ENCODE data around the gene CHMP5.
"Not testable (repeated sequence)": the region's sequence is repeated elsewhere in the genome, so short reads cannot be mapped to it uniquely, and the experiment has no call there.

Gene CHMP5

GRCh38 chr9:33277484-33277883 is 12.6 kb downstream of the CHMP5 start:
- no peak for DNase-seq (ENCODE audit: low spot score)

- DNase-seq (ENCODE audit: low spot score) = no peak
Measured at GRCh38 chr9:33285502-33285901, 20.7 kb downstream of the CHMP5 start.

DNA sequence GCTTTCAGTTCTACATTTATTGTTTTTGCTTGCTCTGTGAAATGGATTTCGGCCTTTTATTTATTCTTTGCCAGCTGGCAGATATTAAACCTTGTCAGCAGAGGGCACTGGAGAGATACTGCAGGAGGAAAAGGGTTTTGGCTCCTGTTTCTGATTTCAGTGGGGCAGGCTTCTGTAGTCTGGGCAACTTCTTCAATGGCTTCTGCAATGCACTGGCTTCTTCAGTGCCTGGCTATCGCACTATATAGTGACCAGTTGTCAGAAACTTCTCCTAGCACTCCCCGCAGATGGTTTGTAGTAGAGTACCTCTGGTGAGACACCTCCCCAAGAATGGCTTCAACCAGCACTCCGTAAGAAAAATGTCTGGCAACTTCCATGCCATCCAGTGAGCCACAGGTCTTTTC is 22.2 kb downstream of the CHMP5 start:
- DNase-seq (ENCODE audit: low spot score) = peak; percentile 76

DNA sequence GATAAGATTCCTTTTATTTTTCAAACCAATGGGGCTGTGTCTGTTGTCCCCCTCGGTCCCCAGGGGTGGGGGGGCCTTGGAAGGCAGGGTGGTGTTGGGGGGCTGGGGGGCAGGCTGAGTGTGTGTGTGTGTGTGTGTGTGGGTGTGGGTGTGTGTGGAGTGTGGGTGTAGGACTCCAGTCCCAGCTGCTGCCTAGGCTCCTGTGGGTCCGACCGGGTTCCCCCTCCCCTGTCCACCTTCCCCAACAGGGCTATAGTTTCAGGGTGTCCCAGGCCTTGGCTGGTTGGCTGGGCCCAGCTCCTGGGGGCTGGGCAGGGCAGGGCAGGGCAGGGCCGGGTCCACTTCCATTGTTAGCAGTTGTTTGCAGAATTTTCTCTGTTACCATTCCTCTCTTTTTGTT is 23.4 kb downstream of the CHMP5 start:
- DNase-seq (ENCODE audit: low spot score) = no peak

DNA sequence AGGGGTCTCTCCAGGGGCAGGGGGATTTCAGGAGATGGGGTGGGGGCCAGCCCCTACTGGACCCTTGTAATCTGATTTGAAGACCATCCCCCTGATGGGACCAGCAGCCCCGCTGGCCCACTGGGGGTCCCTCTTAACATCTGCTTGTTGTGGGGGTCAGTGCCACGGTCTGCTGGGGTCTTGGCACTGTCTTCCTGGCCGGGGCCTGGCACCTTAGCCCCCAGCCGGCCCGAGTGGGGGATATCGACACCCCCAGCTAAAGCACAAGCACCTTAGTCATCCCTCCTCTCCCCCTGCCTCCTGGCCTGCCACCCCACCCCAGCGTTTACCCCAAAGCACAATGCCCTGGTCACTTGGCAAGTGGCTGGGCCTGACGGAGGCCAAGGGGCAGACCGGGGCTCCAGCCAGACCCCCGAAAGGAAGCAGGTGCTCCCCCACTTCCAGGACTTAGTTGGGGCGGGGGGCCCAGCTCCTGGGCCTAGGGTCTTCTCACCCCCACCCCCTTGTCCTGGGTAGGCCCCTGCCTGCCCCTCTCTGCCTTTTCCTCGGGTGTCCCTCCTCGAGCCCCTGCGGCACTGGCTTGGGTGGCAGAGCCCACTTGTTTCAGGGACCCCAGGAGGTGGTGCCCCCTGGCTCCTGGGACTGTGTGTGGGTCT is 24.1 kb downstream of the CHMP5 start:
- DNase-seq (ENCODE audit: low spot score) = no peak

DNA sequence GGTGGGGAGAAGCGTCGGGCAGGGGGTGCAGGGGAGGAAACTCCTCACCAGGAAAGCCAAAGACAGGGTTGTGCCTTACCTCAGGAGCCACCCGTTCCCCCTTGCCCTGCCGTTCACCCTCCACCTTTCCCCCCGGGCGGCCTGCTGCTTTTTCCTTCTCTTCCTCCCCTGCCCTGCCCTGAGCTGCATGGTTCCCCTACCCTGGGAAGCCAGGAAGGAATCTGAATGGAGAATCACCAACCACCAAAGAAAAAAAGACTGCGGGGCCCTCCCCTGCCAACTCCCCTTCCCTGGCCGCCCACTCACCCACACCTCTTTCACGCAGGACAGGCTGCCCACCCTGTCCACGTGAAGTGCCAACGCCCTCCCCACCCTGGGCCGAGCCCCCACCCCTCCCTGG is 24.6 kb downstream of the CHMP5 start:
- DNase-seq (ENCODE audit: low spot score) = peak; percentile 7

GRCh38 chr9:33289936-33290246 is 25.0 kb downstream of the CHMP5 start:
- DNase-seq (ENCODE audit: low spot score) = no peak

DNA sequence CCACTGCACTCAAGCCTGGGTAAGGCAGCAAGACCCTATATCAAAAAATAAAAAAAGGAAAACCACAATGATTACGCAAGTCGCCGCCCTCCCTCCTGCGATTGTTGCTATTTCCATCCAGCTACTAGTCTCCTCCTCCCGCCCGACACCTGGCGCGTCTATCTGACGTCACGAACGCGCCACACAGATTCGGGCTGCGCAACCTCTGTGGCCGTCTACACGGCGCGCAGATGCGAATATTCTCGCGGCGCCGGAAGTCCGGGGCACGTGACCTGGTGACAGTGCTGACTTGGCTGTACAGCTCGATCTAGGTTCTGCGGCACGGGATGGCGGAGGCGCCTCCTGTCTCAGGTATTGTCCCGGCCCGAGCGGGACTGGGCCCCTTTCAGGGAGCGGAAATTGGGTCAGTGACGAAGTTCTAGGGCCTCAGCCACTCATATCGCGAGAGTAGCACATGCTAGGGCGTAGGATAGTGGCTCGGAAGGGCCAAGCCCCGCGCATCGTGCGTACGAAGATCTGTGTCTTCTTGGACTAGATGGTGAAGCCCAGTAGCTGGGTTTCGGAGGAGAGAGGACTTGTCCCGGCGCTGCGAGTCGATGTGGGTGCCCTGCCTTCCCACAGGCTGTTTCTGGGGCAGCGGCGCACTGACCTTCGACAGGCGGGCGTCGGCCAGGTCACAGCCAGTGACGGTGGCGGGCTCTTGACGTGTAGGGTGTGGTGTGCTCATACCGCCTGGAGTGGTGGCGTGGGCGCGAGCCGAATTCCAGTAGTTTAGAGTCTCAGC is 25.6 kb downstream of the CHMP5 start, which contains the start of gene NFX1:
TSS of gene NFX1 (plus strand) at position 270 of the 784 bp plus-strand sequence. CDS start at position 327, 57 bp downstream.
- peak; percentile 98 for DNase-seq (ENCODE audit: low spot score)

GRCh38 chr9:33291031-33291397 is 26.2 kb downstream of the CHMP5 start:
- DNase-seq (ENCODE audit: low spot score) = no peak

- DNase-seq (ENCODE audit: low spot score) = no peak
Measured at GRCh38 chr9:33291901-33292300, 27.1 kb downstream of the CHMP5 start.

GRCh38 chr9:33293782-33294181 is 28.9 kb downstream of the CHMP5 start:
- no peak for DNase-seq (ENCODE audit: low spot score)

GRCh38 chr9:33294670-33295432 is 30.0 kb downstream of the CHMP5 start:
- no peak for DNase-seq (ENCODE audit: low spot score)

DNA sequence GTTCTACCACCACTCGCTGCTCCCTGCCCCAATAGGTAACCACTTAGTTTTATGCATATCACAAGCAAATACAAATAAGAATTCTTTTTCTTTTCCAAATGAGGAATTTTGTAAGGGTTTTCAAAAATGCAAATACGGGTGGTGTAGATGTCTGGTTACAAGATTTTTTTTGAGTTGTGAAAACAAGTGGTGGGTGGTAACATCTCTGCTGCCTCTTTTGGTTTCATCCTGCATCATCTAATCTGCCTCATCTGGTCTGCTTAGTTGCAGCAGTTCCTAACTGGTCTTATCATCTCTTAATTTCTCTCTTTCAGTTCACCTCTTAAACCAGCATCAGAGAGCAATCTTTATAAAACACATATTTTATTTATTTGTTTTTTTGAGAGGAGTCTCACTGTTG is 30.7 kb downstream of the CHMP5 start:
- no peak for DNase-seq (ENCODE audit: low spot score)

- DNase-seq (ENCODE audit: low spot score) = peak; percentile 6
Measured at GRCh38 chr9:33297432-33297831, 32.6 kb downstream of the CHMP5 start.

GRCh38 chr9:33300546-33300945 is 35.7 kb downstream of the CHMP5 start:
- DNase-seq (ENCODE audit: low spot score) = no peak

- no peak for DNase-seq (ENCODE audit: low spot score)
Measured at GRCh38 chr9:33304362-33304761, 39.5 kb downstream of the CHMP5 start.

DNA sequence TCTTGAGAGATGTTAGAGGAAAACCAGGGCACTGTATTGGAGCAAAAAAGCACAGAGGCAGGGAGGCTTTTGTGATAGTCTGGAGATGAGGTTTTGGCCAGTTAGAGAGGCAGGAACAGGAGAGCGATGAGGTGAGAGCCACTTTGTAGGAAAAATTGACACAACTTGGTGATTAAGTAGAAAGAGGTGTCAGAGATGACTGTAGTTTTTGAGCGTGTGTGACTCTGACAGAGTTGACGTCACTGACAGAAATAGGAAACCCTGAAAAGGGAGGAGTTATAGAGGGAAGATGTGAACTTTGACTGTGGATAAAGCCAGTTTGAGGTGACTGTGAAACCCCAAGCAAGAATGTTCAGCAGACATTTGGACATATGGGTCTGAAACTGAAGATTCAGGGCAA is 41.2 kb downstream of the CHMP5 start:
- DNase-seq (ENCODE audit: low spot score) = no peak

DNA sequence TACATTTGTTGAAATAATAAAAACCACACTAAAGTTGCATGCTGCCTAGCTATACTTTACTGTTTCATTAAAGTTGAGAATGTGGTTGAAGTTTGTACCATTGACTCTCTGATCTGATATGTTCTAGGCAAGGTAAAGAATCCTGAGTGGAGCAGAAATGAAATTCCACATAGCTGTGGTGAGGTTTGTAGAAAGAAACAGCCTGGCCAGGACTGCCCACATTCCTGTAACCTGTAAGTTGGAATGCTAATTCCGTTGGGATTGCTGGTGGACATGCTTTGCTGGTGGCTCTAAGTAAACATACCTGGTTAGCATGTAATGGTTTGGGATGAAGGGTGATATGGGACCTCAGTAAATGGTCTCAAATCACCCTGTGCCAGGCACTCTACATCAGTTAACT is 42.2 kb downstream of the CHMP5 start:
- no peak for DNase-seq (ENCODE audit: low spot score)

GRCh38 chr9:33309903-33310302 is 45.1 kb downstream of the CHMP5 start:
- no peak for DNase-seq (ENCODE audit: low spot score)

DNA sequence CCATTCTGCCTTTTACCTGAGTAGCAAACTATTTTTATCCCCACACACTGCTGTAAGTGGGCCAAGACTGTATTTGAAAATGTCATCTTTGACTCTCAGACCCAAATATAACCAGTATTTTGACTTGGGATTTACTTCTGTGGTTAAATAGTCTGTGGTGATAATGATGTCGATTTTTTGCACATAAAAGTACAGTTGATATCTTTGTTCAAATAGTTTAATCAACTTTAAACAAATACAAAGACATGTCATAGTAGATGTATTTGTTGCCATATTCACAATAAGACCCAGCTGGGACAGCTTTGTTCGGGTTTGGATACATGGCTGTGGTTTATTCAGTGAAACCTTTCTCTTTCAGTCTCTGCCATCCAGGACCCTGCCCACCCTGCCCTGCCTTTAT is 45.9 kb downstream of the CHMP5 start:
- DNase-seq (ENCODE audit: low spot score) = no peak

DNA sequence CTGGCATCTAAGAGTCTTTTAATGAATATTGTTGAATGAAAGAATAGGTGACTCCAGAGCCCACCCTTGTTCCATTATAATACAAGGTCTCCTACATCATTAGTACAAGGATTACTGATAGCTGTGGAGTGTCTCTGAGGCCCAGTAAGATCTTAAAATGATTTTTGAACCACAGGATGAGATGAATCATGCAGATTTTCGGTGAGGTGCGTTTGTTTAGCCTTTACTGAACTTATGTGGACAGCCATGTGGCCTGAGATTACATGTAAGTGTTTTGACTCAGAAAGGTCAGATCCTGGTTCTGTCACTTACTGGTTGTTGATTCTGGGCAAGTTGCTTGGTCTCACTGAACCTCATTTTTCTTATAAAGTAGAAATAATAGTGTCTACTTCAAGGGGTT is 47.1 kb downstream of the CHMP5 start:
- no peak for DNase-seq (ENCODE audit: low spot score)

DNA sequence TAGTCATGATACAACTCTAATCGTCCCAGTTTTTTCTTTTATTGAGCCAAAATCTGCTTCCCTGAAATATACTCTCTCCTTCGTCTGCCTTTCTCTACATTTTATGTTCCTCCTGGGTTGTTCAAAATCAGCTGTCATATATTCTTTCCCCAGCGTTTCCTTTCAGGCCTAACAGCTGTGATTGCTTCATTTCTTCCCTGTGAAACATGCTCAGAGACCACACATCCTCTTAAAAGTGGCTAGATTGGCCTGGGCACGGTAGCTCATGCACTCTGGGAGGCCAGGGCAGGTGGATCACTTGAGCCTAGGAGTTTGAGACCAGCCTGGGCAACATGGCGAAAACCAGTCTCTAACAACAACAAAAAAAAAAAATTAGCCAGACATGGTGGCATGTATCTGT is 50.5 kb downstream of the CHMP5 start:
- DNase-seq (ENCODE audit: low spot score) = no peak

- DNase-seq (ENCODE audit: low spot score) = not testable (repeated sequence)
Measured at GRCh38 chr9:33317136-33317535, 52.3 kb downstream of the CHMP5 start.

Data from CD4-positive, alpha-beta T cell treated with Interleukin-2 at 100 ng/mL for 4 hours (primary cell).